H1 (cell line): ENCODE data around the gene RND3. TPM values are rescaled to one million over a fixed set of nuclear protein-coding genes. Genes with fewer than 3 reads are reported as not detected.

Experiments used
- CTCF ChIA-PET: fragments of 300-600 bp; sonication (Branson Sonifier 250); formaldehyde crosslinking; loops from one replicate; lab custom pipeline; 2021; ENCODE audit not compliant: partially characterized antibody; lab: Charles Lee
- POLR2A ChIA-PET: fragments of 300-600 bp; sonication (Branson Sonifier 250); formaldehyde crosslinking; loops from one replicate; lab custom pipeline; 2021; ENCODE audit warnings: inconsistent platforms; ENCODE audit not compliant: partially characterized antibody; lab: Charles Lee
- DNase-seq, 2 experiments: peaks; one replicate each; pipeline versions ENCODE4 v3.0.0 to v3.0.0-alpha.2; 2010 to 2022; ENCODE audit warnings: low spot score in 2 of 2, low read depth in 1 of 2, mixed read lengths in 1 of 2
- FAIRE-seq: peaks from 2 replicates; lab custom pipeline; 2011; peaks lifted over from hg19 to GRCh38; lab: Jason Lieb, UNC
- H2AFZ ChIP-seq: 2 replicates; pipeline ENCODE4 v1.8.1; 2012; ENCODE audit warnings: low read length, inconsistent platforms
- H2AK5ac ChIP-seq: 2 replicates; pipeline ENCODE4 v1.6.1; 2013; ENCODE audit warnings: low read depth, low read length
- H2BK120ac ChIP-seq: replicated peaks from 2 replicates; pipeline ENCODE3; 2013; ENCODE audit warnings: low read depth, low read length, inconsistent platforms
- H2BK12ac ChIP-seq: 2 replicates; pipeline ENCODE4 v1.6.1; 2013; ENCODE audit warnings: low read depth, low read length
- H2BK15ac ChIP-seq: 2 replicates; pipeline ENCODE4 v1.6.1; 2013; ENCODE audit warnings: low read length
- H2BK20ac ChIP-seq: 2 replicates; pipeline ENCODE4 v1.6.1; 2013; ENCODE audit warnings: low read length
- H2BK5ac ChIP-seq: 2 replicates; pipeline ENCODE4 v1.6.1; 2013; ENCODE audit warnings: low read depth, low read length
- H3K14ac ChIP-seq: 2 replicates; pipeline ENCODE4 v1.6.1; 2013; ENCODE audit warnings: inconsistent platforms; ENCODE audit not compliant: insufficient read length
- H3K18ac ChIP-seq: 2 replicates; pipeline ENCODE4 v1.6.1; 2013; ENCODE audit warnings: low read length; ENCODE audit errors: extremely low read depth
- H3K23ac ChIP-seq: 2 replicates; pipeline ENCODE4 v1.6.1; 2013; ENCODE audit warnings: inconsistent platforms; ENCODE audit not compliant: insufficient read length
- H3K23me2 ChIP-seq: 2 replicates; pipeline ENCODE4 v1.6.1; 2013; ENCODE audit warnings: low read depth, low read length
- H3K27ac ChIP-seq: 2 replicates; pipeline ENCODE4 v1.6.1; 2011; ENCODE audit warnings: low read depth, low read length, inconsistent platforms
- H3K27me3 ChIP-seq, 4 experiments: replicated peaks in 1 of 4; 1 replicate in 1 of 4; 2 replicates in 3 of 4; pipeline versions ENCODE4 v1.6.1 to v1.8.1; 2011 to 2013; ENCODE audit warnings: low read length in 3 of 4, mild to moderate bottlenecking in 3 of 4, inconsistent platforms in 2 of 4, mixed read lengths in 2 of 4, moderate library complexity in 1 of 4; ENCODE audit not compliant: control insufficient read depth in 3 of 4, insufficient read depth in 3 of 4; ENCODE audit errors: extremely low read depth in 1 of 4
- H3K36me3 ChIP-seq, 4 experiments: 2 replicates each; pipeline versions ENCODE4 v1.6.1 to v1.8.1; 2011 to 2013; ENCODE audit warnings: mild to moderate bottlenecking in 4 of 4, low read length in 3 of 4, moderate library complexity in 2 of 4, control low read depth in 1 of 4, inconsistent platforms in 1 of 4; ENCODE audit not compliant: insufficient read depth in 4 of 4, control insufficient read depth in 2 of 4
- H3K4ac ChIP-seq: replicated peaks from 2 replicates; pipeline ENCODE3; 2013; ENCODE audit warnings: low read length, low read depth, mixed read lengths, inconsistent platforms; ENCODE audit not compliant: insufficient read length
- H3K4me1 ChIP-seq, 4 experiments: replicated peaks in 1 of 4; 1 replicate in 1 of 4; 2 replicates in 3 of 4; pipeline versions ENCODE4 v1.6.1 to v1.8.1; 2011 to 2013; ENCODE audit warnings: low read length in 3 of 4, inconsistent platforms in 2 of 4, mixed read lengths in 1 of 4; ENCODE audit not compliant: insufficient read depth in 4 of 4, control insufficient read depth in 3 of 4
- H3K4me2 ChIP-seq, 2 experiments: 2 replicates each; pipeline versions ENCODE4 v1.6.1 to v1.8.1; 2011 to 2013; ENCODE audit warnings: low read depth in 2 of 2, low read length in 2 of 2, control low read depth in 1 of 2, inconsistent platforms in 1 of 2, mild to moderate bottlenecking in 1 of 2; ENCODE audit not compliant: insufficient read depth in 1 of 2
- H3K4me3 ChIP-seq, 4 experiments: fragments of 200-600, 300-600 bp in 1 of 4; sonication (generic), shearing (Covaris generic), sonication (Bioruptor Twin) in 1 of 4; 2 replicates each; pipeline versions ENCODE4 v1.5.1 to v1.8.1; 2011 to 2016; ENCODE audit warnings: low read length in 4 of 4, low read depth in 3 of 4, control low read depth in 2 of 4, inconsistent platforms in 2 of 4, mild to moderate bottlenecking in 2 of 4, mixed read lengths in 1 of 4, moderate library complexity in 1 of 4; ENCODE audit not compliant: insufficient read depth in 2 of 4; ENCODE audit errors: extremely low read depth in 1 of 4
- H3K56ac ChIP-seq: replicated peaks from 2 replicates; pipeline ENCODE3; 2013; ENCODE audit warnings: low read depth, mild to moderate bottlenecking, mixed read lengths, low read length, inconsistent platforms; ENCODE audit not compliant: insufficient read length
- H3K79me1 ChIP-seq: 2 replicates; pipeline ENCODE4 v1.6.1; 2013; ENCODE audit warnings: low read depth, low read length, control low read depth
- H3K79me2 ChIP-seq, 2 experiments: 2 replicates each; pipeline versions ENCODE4 v1.6.1 to v1.8.1; 2012 to 2013; ENCODE audit warnings: low read length in 2 of 2, mild to moderate bottlenecking in 2 of 2, inconsistent platforms in 1 of 2; ENCODE audit not compliant: insufficient read depth in 2 of 2, control insufficient read depth in 1 of 2
- H3K9ac ChIP-seq, 4 experiments: replicated peaks in 1 of 4; 1 replicate in 1 of 4; 2 replicates in 3 of 4; pipeline versions ENCODE4 v1.6.1 to v1.8.1; 2011 to 2013; ENCODE audit warnings: low read depth in 3 of 4, low read length in 3 of 4, control low read depth in 2 of 4, mild to moderate bottlenecking in 2 of 4, moderate library complexity in 2 of 4, inconsistent platforms in 1 of 4; ENCODE audit errors: extremely low read depth in 1 of 4
- H3K9me3 ChIP-seq, 2 experiments: 2 replicates each; pipeline versions ENCODE4 v1.6.1 to v1.8.1; 2012 to 2013; ENCODE audit warnings: mild to moderate bottlenecking in 2 of 2, moderate library complexity in 2 of 2, control low read depth in 1 of 2, inconsistent platforms in 1 of 2, low read depth in 1 of 2, low read length in 1 of 2, mixed read lengths in 1 of 2; ENCODE audit not compliant: insufficient read depth in 2 of 2
- H4K20me1 ChIP-seq, 2 experiments: replicated peaks in 1 of 2; 2 replicates each; pipeline versions ENCODE3 to v1.8.1; 2011 to 2013; ENCODE audit warnings: inconsistent platforms in 2 of 2, low read length in 2 of 2, mild to moderate bottlenecking in 1 of 2; ENCODE audit not compliant: insufficient read depth in 2 of 2, control insufficient read depth in 1 of 2
- H4K5ac ChIP-seq: 2 replicates; pipeline ENCODE4 v1.6.1; 2013; ENCODE audit warnings: low read length, low read depth, mixed read lengths, inconsistent platforms; ENCODE audit not compliant: insufficient read length
- H4K8ac ChIP-seq: 2 replicates; pipeline ENCODE4 v1.8.0; 2013; ENCODE audit warnings: mild to moderate bottlenecking, moderate library complexity, low read length, inconsistent platforms; ENCODE audit not compliant: insufficient read depth; ENCODE audit errors: extremely low read depth
- H4K91ac ChIP-seq: replicated peaks from 2 replicates; pipeline ENCODE3; 2013; ENCODE audit warnings: low read length, mixed read lengths, inconsistent platforms; ENCODE audit not compliant: insufficient read length
- GABPA ChIP-seq: IDR thresholded peaks from 2 replicates; pipeline ENCODE4 v1.6.1; 2011; ENCODE audit warnings: mild to moderate bottlenecking, low read length, moderate library complexity, borderline replicate concordance; ENCODE audit not compliant: insufficient read depth
- JUND ChIP-seq: IDR thresholded peaks from 2 replicates; pipeline ENCODE4 v1.6.1; 2011; ENCODE audit warnings: mild to moderate bottlenecking, improper control_type of control experiment, low read length
- NANOG ChIP-seq: IDR thresholded peaks from 2 replicates; pipeline ENCODE4 v1.6.1; 2011; ENCODE audit warnings: low read length, low read depth, mild to moderate bottlenecking, inconsistent platforms; ENCODE audit not compliant: insufficient read depth, poor library complexity, severe bottlenecking
- POLR2A ChIP-seq, 2 experiments: IDR thresholded peaks; 1 replicate in 1 of 2; 2 replicates in 1 of 2; pipeline ENCODE4 v1.6.1; 2011; ENCODE audit warnings: low read depth in 2 of 2, low read length in 2 of 2, mild to moderate bottlenecking in 2 of 2; ENCODE audit errors: control extremely low read depth in 1 of 2
- RNF2 ChIP-seq: fragments of 200-900, 300-1000 bp; sonication (generic); IDR thresholded peaks from 2 replicates; pipeline ENCODE4 v1.7.1; 2016; ENCODE audit warnings: borderline replicate concordance, low read depth, mild to moderate bottlenecking, antibody characterized with exemption, low read length; ENCODE audit not compliant: poor library complexity, severe bottlenecking; ENCODE audit errors: missing control alignments
- RXRA ChIP-seq: IDR thresholded peaks from 2 replicates; pipeline ENCODE4 v1.6.1; 2011; ENCODE audit warnings: low read depth, mild to moderate bottlenecking, low read length, moderate library complexity; ENCODE audit not compliant: insufficient read depth
- SIRT6 ChIP-seq: IDR thresholded peaks from one replicate; pipeline ENCODE4 v1.7.1; 2012; ENCODE audit warnings: low read length, inconsistent platforms
- SIX5 ChIP-seq: IDR thresholded peaks from 2 replicates; pipeline ENCODE4 v1.6.1; 2011; ENCODE audit warnings: mild to moderate bottlenecking, low read depth, low read length
- YY1 ChIP-seq: IDR thresholded peaks from 2 replicates; pipeline ENCODE4 v1.6.1; 2011; ENCODE audit warnings: low read depth, mild to moderate bottlenecking, low read length
- WGBS, 2 experiments: shearing (Covaris generic) in 1 of 2; methylation state at CpG; one replicate each; pipeline versions ENCODE4 v1.1.6 to v1.1.7; 2013 to 2015; ENCODE audit warnings: low lambda C conversion rate in 2 of 2, mixed read lengths in 2 of 2, inconsistent platforms in 1 of 2, low coverage in 1 of 2, missing lambda C conversion rate in 1 of 2; ENCODE audit not compliant: insufficient replicate concordance in 2 of 2, insufficient coverage in 1 of 2, insufficient read length in 1 of 2; ENCODE audit errors: extremely low coverage in 1 of 2, missing lambda C conversion rate in 1 of 2; 5-methylcytosine and 5-hydroxymethylcytosine counted together
- polyA plus RNA-seq, 7 experiments: library from polyadenylated mRNA; depleted of rRNA in 3 of 7; stranded (reverse) in 5 of 7; unstranded in 2 of 7; fragments of >200 nt in 5 of 7; fragments of 200-250 nt in 2 of 7; gene quantifications; 1 replicate in 5 of 7; 2 replicates in 1 of 7; 4 replicates in 1 of 7; pipeline versions ENCODE4 v1.2.1 to v1.2.3, GENCODE V29; 2011 to 2013; ENCODE audit warnings: missing spikeins in 2 of 7, mixed read lengths in 2 of 7
- total RNA-seq: library from RNA; stranded (reverse); fragmentation: NEBNext Ultra II Directional; extraction: Animal tissue kit (Norgen Biotek cat#: 25700); gene quantifications from 2 replicates; pipeline ENCODE4 v1.2.1, GENCODE V29; 2021
- TF ChIP-seq, protein P1 (sequence below): IDR thresholded peaks from 2 replicates; pipeline ENCODE4 v1.6.1; 2012; ENCODE audit warnings: inconsistent platforms

Gene RND3
- total and polyA plus RNA-seq, 2 of the 8 experiments (the other 6 are each of a cell fraction or from before 2014, with no cell fraction given), result 12.2 to 25.6 TPM

DNA sequence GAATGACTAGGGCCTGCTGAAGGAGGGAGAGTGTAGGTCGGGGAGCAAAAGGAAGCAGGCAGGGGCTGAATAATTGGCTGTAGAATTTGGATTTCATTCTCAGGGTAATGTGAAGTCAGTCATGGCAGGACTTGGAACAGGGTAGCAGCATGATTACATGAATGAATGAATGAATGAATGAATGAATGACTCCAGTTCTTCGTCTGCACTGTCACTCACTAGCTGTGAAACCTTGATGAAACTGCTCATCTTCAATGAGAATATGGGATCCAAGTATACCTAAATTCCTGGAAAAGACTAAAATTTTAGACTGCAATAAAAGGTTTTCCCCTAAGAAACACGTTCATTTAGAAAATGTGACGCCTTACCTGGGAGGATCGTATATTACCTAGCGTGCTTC is 3.0 kb upstream of the RND3 start:
- no peak overlapping the region for H3K4me2 ChIP-seq
- no peaks in the 10 kb centered on the region for H3K79me1 ChIP-seq
- no peak overlapping the region for H4K91ac ChIP-seq
- H3K23me2 ChIP-seq, result peaks cover 8% of the 10 kb centered on the region; the same call in 1 of the 2 replicates
- no peak overlapping the region for H3K4ac ChIP-seq
- no peak overlapping the region for H4K5ac ChIP-seq
- no peak overlapping the region for H2AFZ ChIP-seq
- TF ChIP-seq YY1, result no peak
- no peak for TF ChIP-seq RXRA
- TF ChIP-seq NANOG, result no peak
- no peak for TF ChIP-seq SIX5
- no peak for TF ChIP-seq GABPA
- no peak for TF ChIP-seq POLR2A (IDR thresholded peaks at IDR 0.05; ENCODE audit: control extremely low read depth in 1 of 2, low read depth in 2 of 2, low read length in 2 of 2)
- no peak for TF ChIP-seq SIRT6
- TF ChIP-seq, protein P1, sequence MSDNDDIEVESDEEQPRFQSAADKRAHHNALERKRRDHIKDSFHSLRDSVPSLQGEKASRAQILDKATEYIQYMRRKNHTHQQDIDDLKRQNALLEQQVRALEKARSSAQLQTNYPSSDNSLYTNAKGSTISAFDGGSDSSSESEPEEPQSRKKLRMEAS, result no peak
- TF ChIP-seq RNF2, result no peak
- no peak for TF ChIP-seq JUND
- ChIA-PET CTCF (interaction anchor here (1.2 kb wide), 1 partner anchor 17 kb away, joined by 3 read pairs; no protein-coding TSS in a partner anchor), POLR2A (no interaction called here)
- H3K27me3 ChIP-seq, result peaks cover 0 to 2% (median 0%) of the 10 kb centered on the region in 4 experiments; a peak in 1 of 7 replicates
- no peak overlapping the region for H2AK5ac ChIP-seq
- no peak overlapping the region for H2BK15ac ChIP-seq
- H3K79me2 ChIP-seq, result peaks cover 0 to 20% of the 10 kb centered on the region in 2 experiments; a peak in 2 of 4 replicates
- no peak for DNase-seq
- H2BK12ac ChIP-seq, result no peak overlapping the region
- FAIRE-seq, result no peak
- H3K56ac ChIP-seq, result no peak overlapping the region
- H3K4me3 ChIP-seq, result no peak overlapping the region
- no peak overlapping the region for H2BK5ac ChIP-seq
- no peaks in the 10 kb centered on the region for H3K4me1 ChIP-seq
- no peak overlapping the region for H3K23ac ChIP-seq
- H3K9me3 ChIP-seq, result no peaks in the 10 kb centered on the region
- no peak overlapping the region for H3K9ac ChIP-seq
- H2BK20ac ChIP-seq, result no peak overlapping the region
- H3K18ac ChIP-seq, result no peak overlapping the region
- H4K8ac ChIP-seq, result no peak overlapping the region
- H2BK120ac ChIP-seq, result no peak overlapping the region
- no peaks in the 10 kb centered on the region for H3K36me3 ChIP-seq
- no peak overlapping the region for H3K27ac ChIP-seq
- H4K20me1 ChIP-seq, result peaks cover 6% of the 10 kb centered on the region in 2 experiments
- no peak overlapping the region for H3K14ac ChIP-seq
- 86% methylated on average over 6 of the region's 6 CpGs; no CpG with 5 or more reads in 1 of the 2 experiments for WGBS, 2 experiments
